HepG2 (cell line): ENCODE data around the gene BACH2. TPM values are rescaled to one million over a fixed set of nuclear protein-coding genes. Genes with fewer than 3 reads are reported as not detected.
A peak's percentile ranks its signal among the peaks of the same experiment; 100 is the strongest.

Experiments used
- ATAC-seq: fragments of 200-7000 bp; cut with Tn5 transposase; 3 replicates; pipeline ENCODE4 v1.9.1; 2020; ENCODE audit warnings: mild to moderate bottlenecking, moderate library complexity
- BruUV-seq: library from RNA; stranded (reverse); fragments of 400-500 nt; replicated peaks from 2 replicates; lab custom pipeline; 2021; lab: Mats Ljungman, UMichigan
- CTCF ChIA-PET: fragments of 300-600 bp; formaldehyde crosslinking; extraction: SDS; loops from one replicate; lab custom pipeline; 2021; ENCODE audit warnings: low total read pairs, inconsistent platforms, low intra/inter-chr PET ratio; lab: Yijun Ruan, JAX
- POLR2A ChIA-PET: fragments of 350-600 bp; sonication (Branson Sonifier 250); formaldehyde crosslinking; loops from one replicate; lab custom pipeline; 2020; ENCODE audit warnings: antibody characterized with exemption, inconsistent platforms; lab: Yijun Ruan, JAX
- DNase-seq: peaks from one replicate; pipeline ENCODE4 v3.0.0-alpha.2; 2015; ENCODE audit warnings: low spot score
- FAIRE-seq: peaks from 3 replicates; lab custom pipeline; 2011; peaks lifted over from hg19 to GRCh38; lab: Jason Lieb, UNC
- H2AFZ ChIP-seq: one replicate; pipeline ENCODE4 v1.6.1; 2011; ENCODE audit warnings: low read length, inconsistent platforms
- H3K27ac ChIP-seq: fragments of 300-600 bp; 3 replicates; pipeline ENCODE4 v1.8.0; 2011; ENCODE audit warnings: mixed run types, mild to moderate bottlenecking, mixed read lengths, low read length, inconsistent platforms; ENCODE audit not compliant: insufficient read depth; ENCODE audit errors: extremely low read length
- H3K27me3 ChIP-seq, 2 experiments: fragments of 200-600 bp in 1 of 2; 2 replicates in 1 of 2; 3 replicates in 1 of 2; pipeline versions ENCODE4 v1.6.0 to v1.8.0; 2011; ENCODE audit warnings: low read length in 2 of 2, mild to moderate bottlenecking in 2 of 2, moderate library complexity in 2 of 2, inconsistent platforms in 1 of 2; ENCODE audit not compliant: insufficient read depth in 2 of 2, control insufficient read depth in 1 of 2
- H3K36me3 ChIP-seq, 2 experiments: fragments of 200-600 bp in 1 of 2; replicated peaks in 1 of 2; 2 replicates in 1 of 2; 3 replicates in 1 of 2; pipeline versions ENCODE4 v1.5.1 to v1.8.0; 2011; ENCODE audit warnings: low read length in 2 of 2, inconsistent platforms in 1 of 2; ENCODE audit not compliant: insufficient read depth in 2 of 2, control insufficient read depth in 1 of 2
- H3K4me1 ChIP-seq: 2 replicates; pipeline ENCODE4 v1.5.1; 2012; ENCODE audit warnings: low read length, inconsistent platforms; ENCODE audit not compliant: insufficient read depth
- H3K4me2 ChIP-seq: 2 replicates; pipeline ENCODE4 v1.6.0; 2011; ENCODE audit warnings: low read depth, low read length, inconsistent platforms
- H3K4me3 ChIP-seq, 3 experiments: fragments of 200-600 bp in 1 of 3; sonication (generic), shearing (Covaris generic) in 1 of 3; replicated peaks in 1 of 3; 2 replicates each; pipeline ENCODE4 v1.5.1; 2011 to 2016; ENCODE audit warnings: low read length in 3 of 3, inconsistent platforms in 2 of 3, low read depth in 2 of 3, mild to moderate bottlenecking in 2 of 3, control low read depth in 1 of 3, mixed read lengths in 1 of 3; ENCODE audit not compliant: insufficient read depth in 1 of 3
- H3K79me2 ChIP-seq: one replicate; pipeline ENCODE4 v1.6.1; 2011; ENCODE audit warnings: low read length, inconsistent platforms; ENCODE audit not compliant: insufficient read depth
- H3K9ac ChIP-seq: 2 replicates; pipeline ENCODE4 v1.6.0; 2011; ENCODE audit warnings: mild to moderate bottlenecking, low read depth, low read length, inconsistent platforms; ENCODE audit not compliant: insufficient read depth
- H3K9me3 ChIP-seq: 2 replicates; pipeline ENCODE4 v1.5.1; 2012; ENCODE audit warnings: mild to moderate bottlenecking, low read length
- H4K20me1 ChIP-seq: 2 replicates; pipeline ENCODE4 v1.6.0; 2011; ENCODE audit warnings: inconsistent platforms, mild to moderate bottlenecking, low read length, moderate library complexity; ENCODE audit not compliant: insufficient read depth
- DZIP1 ChIP-seq: sonication (generic); formaldehyde crosslinking; IDR thresholded peaks from 2 replicates; pipeline ENCODE4 v1.5.0; 2020; ENCODE audit warnings: mild to moderate bottlenecking, missing genetic modification reagents
- MAFF ChIP-seq: IDR thresholded peaks from 2 replicates; pipeline ENCODE4 v1.6.1; 2011; ENCODE audit warnings: low read depth, low read length, improper control_type of control experiment
- MAFK ChIP-seq, 2 experiments: IDR thresholded peaks in 1 of 2; conservative IDR thresholded peaks in 1 of 2; 2 replicates each; pipeline ENCODE4 v1.6.1; 2011; ENCODE audit warnings: improper control_type of control experiment in 2 of 2, low read length in 2 of 2
- RXRA ChIP-seq: sonication (generic); formaldehyde crosslinking; IDR thresholded peaks from 2 replicates; pipeline ENCODE4 v1.5.1; 2020; ENCODE audit warnings: missing genetic modification reagents
- ZNF280B ChIP-seq: sonication (generic); formaldehyde crosslinking; IDR thresholded peaks from 2 replicates; pipeline ENCODE4 v1.5.0; 2020; ENCODE audit warnings: missing genetic modification reagents, mild to moderate bottlenecking, borderline replicate concordance
- in situ Hi-C: cut with HindIII; loops from 2 replicates; pipeline ENCODE4 v1.10.0; 2017; ENCODE audit warnings: low pct_unique_long_range_greater_than_20kb; ENCODE audit not compliant: extremely low pct_ligation_motif_present
- intact Hi-C: fragments of 100-400 bp; cut with micrococcal nuclease; formaldehyde crosslinking; loops from one replicate; pipeline ENCODE4 v1.10.0; 2022; ENCODE audit not compliant: unreplicated experiment
- polyA plus RNA-seq, 8 experiments: library from polyadenylated mRNA; depleted of rRNA in 3 of 8; stranded (reverse) in 7 of 8; unstranded in 1 of 8; fragments of >200 nt; fragmentation: Illumina TruSeq in 4 of 8; extraction: Trizol in 4 of 8; gene quantifications; 2 replicates each; pipeline versions ENCODE4 v1.2.1 to v1.2.3, GENCODE V29; 2011 to 2016; ENCODE audit warnings: low read depth in 4 of 8, missing spikeins in 1 of 8, mixed read lengths in 1 of 8; ENCODE audit not compliant: insufficient read depth in 1 of 8
- total RNA-seq, 5 experiments: library from RNA; depleted of rRNA; stranded (reverse); fragments of >200 nt; fragmentation: Illumina TruSeq; extraction: Trizol; gene quantifications; 2 replicates each; pipeline ENCODE4 v1.2.3, GENCODE V29; 2016; ENCODE audit warnings: low read depth in 1 of 5
- TF ChIP-seq, protein P1 (sequence below): sonication (generic); formaldehyde crosslinking; IDR thresholded peaks from 2 replicates; pipeline ENCODE4 v1.4.0; 2020; ENCODE audit warnings: missing genetic modification reagents

BACH2 gene
- total and polyA plus RNA-seq, 2 of the 13 experiments (the other 11 are each of a cell fraction or from before 2014, with no cell fraction given), result 0.01 TPM; not detected in 1

- no peak for DNase-seq
- no peak for FAIRE-seq
- no peak for TF ChIP-seq ZNF280B (CRISPR knock-in tag)
- TF ChIP-seq RXRA, result no peak
- TF ChIP-seq DZIP1 (CRISPR knock-in tag), result no peak
- TF ChIP-seq, protein P1, sequence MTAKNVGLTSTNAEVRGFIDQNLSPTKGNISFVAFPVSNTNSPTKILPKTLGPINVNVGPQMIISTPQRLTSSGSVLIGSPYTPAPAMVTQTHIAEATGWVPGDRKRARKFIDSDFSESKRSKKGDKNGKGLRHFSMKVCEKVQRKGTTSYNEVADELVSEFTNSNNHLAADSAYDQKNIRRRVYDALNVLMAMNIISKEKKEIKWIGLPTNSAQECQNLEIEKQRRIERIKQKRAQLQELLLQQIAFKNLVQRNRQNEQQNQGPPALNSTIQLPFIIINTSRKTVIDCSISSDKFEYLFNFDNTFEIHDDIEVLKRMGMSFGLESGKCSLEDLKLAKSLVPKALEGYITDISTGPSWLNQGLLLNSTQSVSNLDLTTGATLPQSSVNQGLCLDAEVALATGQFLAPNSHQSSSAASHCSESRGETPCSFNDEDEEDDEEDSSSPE (CRISPR knock-in tag), result no peak
- peak; percentile 41 to 73 for TF ChIP-seq MAFK (conservative IDR thresholded peaks at IDR 0.05 in 1 of 2, IDR thresholded peaks at IDR 0.05 in 1 of 2; ENCODE audit: low read length in 2 of 2)
- TF ChIP-seq MAFF, result peak; percentile 61
- no peak for ATAC-seq
- in situ Hi-C loops, result no loop called here
- Histone ChIP-seq H3K9me3 (no peaks in the 10 kb centered on the region), H3K79me2 (no peaks in the 10 kb centered on the region), H4K20me1 (no peaks in the 10 kb centered on the region), H3K27ac (no peak overlapping the region), H3K9ac (no peak overlapping the region), H2AFZ (no peak overlapping the region), H3K4me3 (no peak overlapping the region), H3K4me1 (no peaks in the 10 kb centered on the region), H3K36me3 (no peaks in the 10 kb centered on the region), H3K4me2 (no peak overlapping the region), H3K27me3 (no peaks in the 10 kb centered on the region)
- ChIA-PET CTCF (no interaction called here), POLR2A (no interaction called here)
- BruUV-seq, result no TSS peak
- intact Hi-C loops, result loop anchor here (10.0 kb wide), 1 partner anchor 196 kb away; no protein-coding TSS in a partner anchor
These were observed 126.0 kb downstream of the BACH2 start for GRCh38 chr6:90170601-90171000.
